ENCODE results near the gene TMEM231.

DNA sequence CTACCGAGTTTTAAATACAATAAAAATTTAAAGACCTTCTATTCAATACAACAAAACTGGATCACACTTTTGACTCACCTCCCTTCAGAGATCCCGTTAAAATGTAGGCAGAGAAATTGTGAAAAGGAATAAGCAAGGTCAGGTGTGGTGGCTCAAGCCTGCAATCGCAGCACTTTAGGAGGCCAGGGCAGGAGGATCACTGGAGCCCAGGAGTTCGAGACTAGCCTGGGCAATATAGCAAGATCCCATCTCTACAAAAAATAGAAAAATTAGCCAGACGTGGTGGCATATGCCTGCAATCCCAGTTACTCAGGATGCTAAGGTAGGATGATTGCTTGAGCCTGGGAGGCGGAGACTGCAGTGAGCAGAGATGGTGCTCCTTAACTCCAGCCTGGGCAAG is 36.9 kb downstream of the TMEM231 start:
- no peak for TF ChIP-seq POLR2A (IDR thresholded peaks at IDR 0.05; ENCODE audit: low read length)
- TF ChIP-seq GATA1 (IDR thresholded peaks at IDR 0.05; ENCODE audit: low read depth, low read length) = no peak

All from erythroblast (primary cell).